EH (cell line): ENCODE data around the gene UBE2E2.

Experiments used
- DNase-seq: peaks from one replicate; pipeline ENCODE4 v3.0.0-alpha.2; 2015; ENCODE audit warnings: low read depth

UBE2E2 gene

DNA sequence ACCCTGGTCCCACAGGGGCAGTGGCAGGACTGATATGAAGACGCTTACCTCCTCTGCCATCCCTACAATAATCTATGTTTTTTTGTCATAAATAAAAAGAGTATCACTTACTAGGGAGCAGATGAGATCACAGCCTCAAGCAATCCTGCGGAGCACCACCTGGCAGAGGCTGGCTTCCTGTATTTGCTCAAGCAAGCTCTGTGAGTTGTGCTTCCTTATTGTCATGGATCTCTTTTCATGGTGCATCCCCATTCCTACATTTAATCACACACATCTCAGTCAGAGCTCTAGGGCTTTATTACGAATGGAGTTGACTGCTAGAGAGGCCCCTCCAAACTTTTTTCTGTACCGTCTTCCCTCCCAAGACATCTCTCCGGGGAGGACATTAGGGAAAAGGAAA, 186.0 kb downstream of the UBE2E2 start:
- no peak for DNase-seq

GRCh38 chr3:23389686-23390085, 186.6 kb downstream of the UBE2E2 start:
- no peak for DNase-seq

- no peak for DNase-seq
These were observed 187.3 kb downstream of the UBE2E2 start for GRCh38 chr3:23390446-23390845.

DNA sequence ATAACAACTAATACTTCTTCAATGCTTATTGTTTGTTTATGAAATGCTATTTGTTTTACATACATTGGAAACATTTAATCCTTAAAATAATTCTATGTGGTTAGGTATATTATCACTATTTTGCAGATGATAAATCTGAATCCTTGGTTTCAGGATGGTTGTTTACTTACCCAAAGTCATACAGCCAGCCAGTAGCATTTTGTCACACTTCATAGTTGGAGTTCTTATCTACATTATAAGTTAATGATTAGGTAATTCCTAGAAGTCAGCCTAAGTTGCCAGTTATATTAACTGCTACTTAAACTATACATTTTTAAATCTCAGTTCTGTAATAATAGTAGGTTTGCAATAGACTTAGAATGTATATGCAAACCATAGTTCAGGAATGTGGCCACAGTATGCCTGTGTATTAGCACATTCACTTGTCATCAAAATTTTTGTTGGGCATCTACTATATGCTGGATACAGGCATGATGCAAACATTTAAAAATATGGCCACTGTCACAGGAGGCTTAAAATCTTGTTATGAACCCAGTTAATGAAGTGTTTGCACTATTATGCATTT, 187.9 kb downstream of the UBE2E2 start:
- DNase-seq = no peak

DNA sequence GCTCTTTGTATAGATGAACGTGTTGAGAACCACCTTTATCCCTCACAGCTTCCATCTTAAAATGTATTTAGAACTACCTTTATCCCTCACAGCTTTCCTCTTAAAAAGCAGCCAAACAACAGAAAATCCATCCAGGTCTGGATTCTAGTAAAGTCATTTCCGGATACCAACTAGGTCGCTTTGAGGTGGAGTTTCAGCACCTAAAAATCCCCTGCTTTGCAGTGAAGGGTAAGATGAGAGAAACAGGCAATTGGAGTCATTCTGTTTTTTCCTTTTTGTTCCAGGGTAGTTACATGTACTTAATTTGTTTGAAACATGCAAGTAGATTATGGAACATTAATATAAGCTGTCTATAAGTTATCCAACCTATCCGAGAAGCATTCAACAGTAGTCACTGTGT, 192.0 kb downstream of the UBE2E2 start:
- DNase-seq = no peak

DNA sequence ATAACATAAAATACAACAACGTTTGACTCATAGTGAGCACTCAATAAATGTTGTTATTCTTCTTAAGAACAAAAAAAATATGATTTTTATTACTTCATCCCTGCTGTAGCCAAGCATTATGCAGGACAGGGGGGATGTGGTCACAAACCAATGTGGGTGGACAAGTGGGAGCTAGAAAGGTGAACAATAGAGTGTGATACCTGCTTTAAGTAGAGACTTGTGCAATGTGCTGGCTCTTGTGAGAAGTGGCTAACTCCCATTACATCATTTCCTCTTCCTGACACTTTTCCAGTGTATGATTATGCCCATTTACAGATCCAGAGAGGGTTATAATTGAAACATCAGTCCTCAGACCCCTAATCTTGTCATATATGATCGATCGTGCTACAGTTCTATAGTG, 193.6 kb downstream of the UBE2E2 start:
- DNase-seq = no peak

DNA sequence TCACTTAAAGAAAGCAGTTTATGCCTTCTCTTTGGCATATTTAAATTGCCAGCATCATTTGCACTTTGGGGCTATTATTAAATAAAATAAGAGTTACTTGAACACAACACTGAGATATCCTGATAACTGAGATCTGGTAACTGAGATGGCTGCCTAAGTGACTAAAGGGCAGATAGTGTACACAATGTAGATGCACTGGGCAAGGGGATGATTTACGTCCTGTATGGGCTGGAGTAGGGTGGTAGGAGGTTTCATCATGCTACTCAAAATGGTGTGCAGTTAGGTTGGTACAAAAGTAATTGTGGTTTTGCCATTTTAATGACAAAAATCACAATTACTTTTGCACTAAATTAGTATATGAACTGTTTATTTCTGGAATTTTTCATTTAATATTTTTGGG, 196.1 kb downstream of the UBE2E2 start:
- DNase-seq = no peak

DNA sequence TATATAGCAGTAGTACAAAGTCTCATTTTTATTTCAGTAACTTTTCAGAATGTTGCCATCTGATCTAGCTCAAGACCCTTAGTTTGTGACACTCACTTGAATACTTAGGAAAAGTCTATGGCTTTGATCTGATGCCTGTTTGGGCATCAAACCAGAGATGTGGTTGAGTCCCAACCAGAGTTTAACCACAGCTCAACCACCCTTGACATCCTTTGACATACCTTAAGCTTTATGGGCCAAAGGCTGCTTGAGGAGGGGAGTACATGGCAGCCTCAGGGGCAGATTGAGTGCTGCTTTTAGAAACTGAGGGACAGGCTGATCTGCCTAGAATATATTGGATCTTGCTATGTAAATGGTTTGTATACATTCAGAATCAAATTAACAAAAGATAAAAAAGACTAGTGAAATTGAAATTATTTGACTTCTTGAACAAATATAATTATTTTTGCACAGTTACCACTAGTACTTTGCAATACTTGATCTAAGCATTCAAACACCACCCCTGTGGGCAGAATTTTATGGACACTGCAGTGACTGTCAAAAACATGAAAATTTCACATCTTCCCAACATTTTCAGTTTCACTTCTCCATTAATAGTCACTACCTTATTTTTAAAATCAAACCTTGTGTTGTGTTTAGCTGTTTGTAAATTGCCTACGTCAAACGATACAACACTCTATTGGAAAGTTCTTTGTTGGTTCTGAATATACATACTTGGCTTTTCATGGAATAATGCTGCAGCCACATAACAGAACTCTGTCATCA, 199.8 kb downstream of the UBE2E2 start:
- DNase-seq = no peak

DNA sequence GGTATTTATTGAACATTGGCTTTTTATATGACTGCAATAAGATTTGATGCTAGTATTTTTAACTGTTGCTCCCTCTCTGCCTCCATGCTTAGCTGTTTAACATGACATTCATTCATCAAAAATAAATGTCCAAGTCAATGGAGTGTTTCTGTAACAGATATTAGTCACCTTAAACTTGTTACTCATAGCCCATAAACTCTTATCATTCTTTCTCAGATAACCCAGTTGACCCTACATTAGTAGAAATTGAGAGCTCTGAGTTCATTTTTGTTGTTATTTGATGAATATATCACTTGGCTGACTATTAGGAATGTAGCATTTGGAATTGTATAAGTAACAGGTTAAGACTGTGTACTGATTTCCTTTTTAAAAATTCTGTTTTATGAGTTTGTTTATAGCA, 201.1 kb downstream of the UBE2E2 start:
- peak; percentile 4 for DNase-seq

GRCh38 chr3:23405081-23405480, 202.0 kb downstream of the UBE2E2 start:
- no peak for DNase-seq

DNA sequence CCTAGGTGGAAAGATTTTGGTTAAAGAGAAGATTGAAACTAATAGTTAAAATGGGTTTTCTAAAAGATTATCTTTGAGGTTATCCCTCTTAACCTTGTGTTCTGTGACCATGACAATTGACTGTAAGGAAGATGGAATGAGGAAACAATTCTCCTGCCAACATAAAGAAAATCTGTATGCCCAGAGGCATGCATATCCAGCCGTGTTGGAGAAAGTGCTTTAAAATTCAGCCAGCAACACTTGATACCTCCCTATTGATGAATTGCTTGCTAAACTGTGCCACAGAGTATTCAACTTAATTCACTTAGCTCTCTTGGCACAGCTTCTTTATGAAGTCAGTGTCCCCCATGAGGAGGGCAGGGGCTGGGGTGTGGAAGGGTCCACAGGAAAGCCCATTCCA, 203.5 kb downstream of the UBE2E2 start:
- peak; percentile 40 for DNase-seq

DNA sequence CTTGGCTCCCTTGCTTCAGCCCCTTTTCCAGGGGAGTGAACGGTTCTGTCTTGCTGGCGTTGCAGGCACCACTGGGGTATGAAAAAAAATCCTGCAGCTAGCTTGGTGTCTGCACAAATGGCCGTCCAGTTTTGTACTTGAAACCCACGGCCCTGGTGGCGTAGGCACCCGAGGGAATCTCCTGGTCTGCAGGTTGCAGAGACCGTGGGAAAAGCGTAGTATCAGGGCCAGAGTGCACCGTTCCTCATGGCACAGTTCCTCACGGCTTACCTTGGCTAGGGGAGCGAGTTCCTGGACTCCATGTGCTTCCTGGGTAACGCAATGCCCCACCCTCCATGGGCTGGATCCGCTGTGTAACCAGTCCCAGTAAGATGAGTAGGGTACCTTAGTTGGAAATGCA, 214.9 kb downstream of the UBE2E2 start:
- DNase-seq = no peak

- peak; percentile 28 for DNase-seq
These were observed 218.8 kb downstream of the UBE2E2 start for GRCh38 chr3:23421811-23422516.

- DNase-seq = no peak
These were observed 219.4 kb downstream of the UBE2E2 start for GRCh38 chr3:23422517-23422851.

DNA sequence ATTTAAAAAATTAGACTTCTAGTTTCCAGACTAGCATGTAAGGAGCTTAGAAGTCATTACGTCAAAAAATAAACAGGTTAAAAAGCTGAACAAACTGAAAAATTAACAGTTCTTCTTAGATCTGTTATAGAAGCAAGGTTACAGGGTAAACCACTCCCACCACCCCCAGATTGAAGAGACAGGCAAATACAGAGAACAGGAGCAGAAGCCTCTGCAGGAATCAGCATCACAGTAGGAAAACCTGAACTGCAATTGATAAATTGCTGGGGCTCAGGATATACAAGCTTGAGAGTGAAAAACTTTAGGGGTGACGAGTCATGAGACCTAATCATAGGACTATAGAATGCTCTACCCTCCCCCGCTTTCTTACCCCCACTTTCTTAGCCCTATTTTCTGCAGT, 222.3 kb downstream of the UBE2E2 start:
- DNase-seq = no peak

GRCh38 chr3:23430781-23431398, 227.8 kb downstream of the UBE2E2 start:
- peak; percentile 53 for DNase-seq

DNA sequence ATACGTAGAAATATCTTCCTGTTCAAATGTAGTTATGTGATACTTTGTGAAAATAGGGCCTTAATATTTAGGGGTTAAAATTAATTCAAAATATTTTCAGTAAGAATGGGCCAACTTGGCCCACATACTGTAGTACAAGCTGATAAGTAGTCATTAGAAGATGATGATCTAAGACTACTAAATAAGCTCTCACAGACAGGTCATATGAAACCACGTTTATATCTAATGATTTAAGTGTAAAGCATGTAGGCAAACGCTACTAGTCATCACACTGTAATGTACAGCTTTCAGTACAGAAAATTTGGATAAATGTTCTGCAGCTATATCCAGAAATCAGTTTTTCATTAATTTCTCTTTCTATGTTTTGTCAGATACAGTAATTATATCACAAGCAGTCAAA, 228.6 kb downstream of the UBE2E2 start:
- peak; percentile 20 for DNase-seq

DNA sequence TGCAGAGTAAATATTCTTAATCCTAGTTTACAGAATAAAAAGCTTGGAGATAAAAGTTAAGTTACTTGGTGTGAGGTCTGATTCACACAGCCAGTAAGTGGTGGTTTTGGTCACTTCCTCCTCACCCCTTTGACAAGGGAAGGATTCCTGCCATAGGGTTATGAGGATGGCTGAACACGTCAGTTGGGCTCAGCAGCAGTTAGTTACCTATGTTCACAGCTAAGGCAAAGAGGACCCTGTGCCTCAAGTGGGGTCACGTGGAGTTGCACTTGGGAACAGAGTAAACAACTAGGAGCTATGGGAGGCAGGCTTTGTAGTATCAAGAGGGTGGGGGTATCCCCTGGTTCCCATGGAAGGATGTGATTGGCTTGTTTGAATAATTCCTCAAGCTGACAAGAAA, 232.2 kb downstream of the UBE2E2 start:
- DNase-seq = no peak

DNA sequence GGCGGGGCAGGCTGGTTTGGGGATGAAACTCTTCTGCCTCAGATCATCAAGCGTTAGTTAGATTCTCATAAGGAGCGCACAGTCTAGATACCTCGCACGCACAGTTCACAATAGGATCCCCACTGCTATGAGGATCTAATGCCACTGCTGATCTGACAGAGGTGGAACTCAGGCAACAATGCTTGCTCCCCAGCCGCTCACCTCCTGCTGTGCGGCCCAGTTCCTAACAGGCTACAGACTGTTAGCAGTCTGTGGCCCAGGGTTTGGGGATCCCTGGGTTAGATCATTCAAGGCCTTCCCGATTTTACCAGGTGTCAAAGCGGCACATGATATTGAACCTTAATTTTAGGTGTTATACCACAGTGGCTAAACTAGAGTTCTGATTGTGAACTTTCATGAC, 232.8 kb downstream of the UBE2E2 start:
- no peak for DNase-seq

DNA sequence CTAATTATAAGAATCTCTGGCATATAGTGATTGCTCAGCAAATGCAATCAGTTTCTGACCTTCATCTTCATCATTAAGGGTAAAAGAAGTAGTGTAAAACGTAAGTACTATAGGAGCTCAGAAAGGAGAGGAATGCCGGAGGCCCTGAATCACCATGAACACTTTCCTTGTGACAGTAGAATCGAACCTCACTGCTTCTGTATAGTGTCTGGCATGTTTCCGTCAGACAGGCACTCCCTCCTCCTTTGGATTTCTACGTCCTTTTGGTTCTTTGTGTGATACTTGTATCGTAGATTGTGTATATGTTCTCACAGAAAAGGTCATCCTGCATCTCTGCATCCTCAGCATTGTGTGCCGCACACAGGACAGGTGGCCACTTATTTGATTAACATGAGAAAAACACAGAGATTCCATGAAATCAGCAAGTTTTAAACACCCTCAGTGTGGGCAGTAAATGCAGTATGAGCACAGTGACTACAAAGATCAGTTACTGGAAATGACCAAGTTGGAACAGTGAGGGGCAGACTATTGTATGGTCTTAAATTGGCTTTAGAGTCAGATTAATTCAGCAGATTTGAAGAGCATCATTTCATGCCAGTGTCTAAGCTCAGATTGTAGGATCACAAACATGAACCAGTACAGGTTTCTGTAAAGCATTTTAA, 234.5 kb downstream of the UBE2E2 start:
- no peak for DNase-seq

DNA sequence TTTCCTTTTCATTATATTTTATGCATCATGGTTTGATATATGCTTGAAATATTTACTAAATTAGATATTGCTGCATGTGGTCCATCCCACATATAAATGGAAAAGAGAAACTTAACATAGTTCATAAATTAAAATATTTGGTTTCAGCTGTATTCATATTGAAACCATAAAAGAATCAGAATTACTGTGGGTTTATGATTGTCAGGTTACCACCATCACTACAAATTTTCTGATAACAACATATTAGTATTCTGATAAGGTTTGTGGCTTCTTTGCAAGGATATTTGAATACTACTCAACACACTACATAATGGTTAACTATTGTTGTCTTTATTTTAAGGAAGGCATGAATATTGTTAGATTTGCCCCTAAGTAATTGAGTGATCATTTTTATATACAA, 235.5 kb downstream of the UBE2E2 start:
- DNase-seq = no peak

- no peak for DNase-seq
These were observed 236.0 kb downstream of the UBE2E2 start for GRCh38 chr3:23439080-23439479.
